Activated CD4-positive, CD25-positive, alpha-beta regulatory T cell treated with anti-CD3 and anti-CD28 coated beads, Interleukin-2, amount 50 U/mL, for 16 hours (primary cell): Measurements from ENCODE around the gene ZNF700.
A peak's percentile ranks its signal among the peaks of the same experiment; 100 is the strongest.
"Not testable (repeated sequence)": the region's sequence is repeated elsewhere in the genome, so short reads cannot be mapped to it uniquely, and the experiment has no call there.

Source experiments
- DNase-seq: peaks from one replicate; pipeline ENCODE4 v3.0.0-alpha.2; 2020; ENCODE audit warnings: low read depth, low spot score

ZNF700 gene

DNA sequence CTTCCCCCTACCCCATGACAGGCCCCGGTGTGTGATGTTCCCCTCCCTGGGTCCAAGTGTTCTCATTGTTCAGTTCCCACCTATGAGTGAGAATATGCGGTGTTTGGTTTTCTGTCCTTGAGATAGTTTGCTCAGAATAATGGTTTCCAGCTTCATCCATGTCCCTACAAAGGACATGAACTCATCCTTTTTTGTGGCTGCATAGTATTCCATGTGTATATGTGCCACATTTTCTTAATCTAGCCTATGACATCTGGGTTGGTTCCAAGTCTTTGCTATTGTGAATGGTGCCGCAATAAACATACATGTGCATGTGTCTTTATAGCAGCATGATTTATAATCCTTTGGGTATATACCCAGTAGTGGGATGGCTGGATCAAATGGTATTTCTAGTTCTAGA is 13.5 kb downstream of the ZNF700 start:
- DNase-seq, result not testable (repeated sequence)

DNA sequence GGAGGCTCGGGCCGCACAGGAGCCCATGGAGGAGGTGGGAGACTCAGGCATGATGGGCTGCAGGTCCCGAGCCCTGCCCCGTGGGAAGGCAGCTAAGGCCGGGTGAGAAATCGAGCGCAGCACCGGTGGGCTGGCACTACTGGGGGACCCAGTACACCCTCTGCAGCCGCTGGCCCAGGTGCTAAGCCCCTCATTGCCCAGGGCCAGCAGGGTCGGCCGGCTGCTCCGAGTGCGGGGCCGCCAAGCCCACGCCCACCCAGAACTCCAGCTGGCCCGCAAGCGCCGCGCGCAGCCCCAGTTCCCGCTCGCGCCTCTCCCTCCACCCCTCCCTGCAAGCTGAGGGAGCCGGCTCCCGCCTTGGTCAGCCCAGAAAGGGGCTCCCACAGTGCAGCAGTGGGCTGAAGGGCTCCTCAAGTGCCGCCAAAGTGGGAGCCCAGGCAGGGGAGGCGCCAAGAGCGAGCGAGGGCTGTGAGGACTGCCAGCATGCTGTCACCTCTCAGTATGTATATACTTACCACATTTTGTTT is 16.5 kb downstream of the ZNF700 start:
- not testable (repeated sequence) for DNase-seq

DNA sequence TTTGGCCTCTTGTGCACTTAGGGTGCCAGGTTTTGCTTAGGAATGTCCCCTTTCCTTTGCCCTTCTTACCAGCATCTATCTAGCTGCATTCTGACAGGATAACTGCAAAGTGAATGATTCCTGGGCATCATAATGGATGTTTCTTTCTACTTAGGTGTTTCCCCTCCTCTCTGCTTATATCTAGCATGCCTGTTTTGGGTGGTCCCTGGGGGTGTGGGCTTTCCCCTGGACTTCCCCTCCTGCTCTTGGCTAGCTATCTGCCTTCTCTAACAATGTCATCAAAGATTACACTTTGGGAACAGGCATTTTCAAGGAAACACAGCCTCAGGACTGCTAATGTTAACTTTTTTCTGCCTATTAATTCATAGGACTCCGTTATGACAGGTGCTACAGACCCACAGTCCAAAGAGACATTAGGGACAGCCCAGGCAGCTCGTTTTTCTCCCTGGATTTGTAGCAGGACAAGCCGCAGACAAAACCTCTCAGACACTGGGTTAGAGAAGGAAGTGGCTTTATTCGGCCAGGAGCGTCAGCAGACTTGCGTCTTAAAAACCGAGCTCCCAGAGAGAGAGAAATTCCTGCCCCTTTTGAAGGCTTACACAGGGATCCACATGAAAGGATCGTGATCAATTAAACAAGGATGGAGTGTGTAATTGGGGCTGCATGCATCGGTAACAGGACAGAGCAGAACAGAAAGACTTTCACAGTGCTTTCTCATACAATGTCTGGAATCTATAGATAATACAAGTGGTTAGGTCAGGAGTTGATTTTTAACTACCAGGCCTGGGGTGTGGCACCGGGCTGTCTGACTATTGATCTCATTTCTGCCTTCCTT is 17.3 kb downstream of the ZNF700 start:
- DNase-seq, result no peak

DNA sequence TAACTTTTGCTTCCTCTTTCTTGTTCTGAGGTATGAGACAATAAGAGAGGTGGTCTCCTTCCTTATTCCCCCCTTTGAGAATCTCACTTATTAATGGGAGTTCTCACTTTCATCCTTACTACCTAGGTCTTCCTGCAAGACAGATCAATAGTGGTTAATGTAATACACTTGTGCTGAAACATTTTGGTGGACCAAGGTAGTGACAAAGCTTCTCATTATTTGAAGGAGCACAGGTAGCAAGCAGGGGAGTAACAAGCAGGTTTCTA is 17.9 kb downstream of the ZNF700 start:
- no peak for DNase-seq

DNA sequence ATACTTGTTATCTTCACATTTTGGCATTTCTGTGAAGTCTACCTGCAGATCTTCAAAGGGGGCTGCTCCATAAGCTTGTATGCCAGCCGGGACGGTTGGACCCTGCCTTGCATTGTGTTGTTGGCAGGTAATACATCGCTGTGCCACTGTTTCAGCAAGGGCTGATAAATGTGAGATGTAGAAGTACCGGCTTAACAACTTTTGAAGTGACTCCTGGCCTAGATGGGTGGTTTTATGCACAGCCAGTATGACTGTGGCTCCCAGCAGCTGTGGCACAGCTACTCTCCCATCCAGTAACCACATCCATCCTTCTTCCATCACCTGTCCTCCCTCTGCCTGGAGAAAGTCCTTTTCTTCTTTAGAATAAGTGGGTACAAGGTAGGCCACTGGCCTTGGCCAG is 19.7 kb downstream of the ZNF700 start:
- no peak for DNase-seq

DNA sequence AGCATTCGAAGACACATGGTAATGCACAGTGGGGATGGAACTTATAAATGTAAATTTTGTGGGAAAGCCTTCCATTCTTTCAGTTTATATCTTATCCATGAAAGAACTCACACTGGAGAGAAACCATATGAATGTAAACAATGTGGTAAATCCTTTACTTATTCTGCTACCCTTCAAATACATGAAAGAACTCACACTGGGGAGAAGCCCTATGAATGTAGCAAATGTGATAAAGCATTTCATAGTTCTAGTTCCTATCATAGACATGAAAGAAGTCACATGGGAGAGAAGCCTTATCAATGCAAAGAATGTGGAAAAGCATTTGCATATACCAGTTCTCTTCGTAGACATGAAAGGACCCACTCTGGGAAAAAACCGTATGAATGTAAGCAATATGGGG is 23.7 kb downstream of the ZNF700 start:
- no peak for DNase-seq

DNA sequence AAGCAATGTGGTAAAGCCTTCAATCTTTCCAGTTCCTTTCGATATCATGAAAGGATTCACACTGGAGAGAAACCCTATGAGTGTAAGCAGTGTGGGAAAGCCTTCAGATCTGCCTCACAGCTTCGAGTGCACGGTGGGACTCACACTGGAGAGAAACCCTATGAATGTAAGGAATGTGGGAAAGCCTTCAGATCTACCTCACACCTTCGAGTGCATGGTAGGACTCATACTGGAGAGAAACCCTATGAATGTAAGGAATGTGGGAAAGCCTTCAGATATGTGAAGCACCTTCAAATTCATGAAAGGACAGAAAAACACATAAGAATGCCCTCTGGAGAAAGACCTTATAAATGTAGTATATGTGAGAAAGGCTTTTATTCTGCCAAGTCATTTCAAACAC is 24.3 kb downstream of the ZNF700 start:
- DNase-seq, result no peak

DNA sequence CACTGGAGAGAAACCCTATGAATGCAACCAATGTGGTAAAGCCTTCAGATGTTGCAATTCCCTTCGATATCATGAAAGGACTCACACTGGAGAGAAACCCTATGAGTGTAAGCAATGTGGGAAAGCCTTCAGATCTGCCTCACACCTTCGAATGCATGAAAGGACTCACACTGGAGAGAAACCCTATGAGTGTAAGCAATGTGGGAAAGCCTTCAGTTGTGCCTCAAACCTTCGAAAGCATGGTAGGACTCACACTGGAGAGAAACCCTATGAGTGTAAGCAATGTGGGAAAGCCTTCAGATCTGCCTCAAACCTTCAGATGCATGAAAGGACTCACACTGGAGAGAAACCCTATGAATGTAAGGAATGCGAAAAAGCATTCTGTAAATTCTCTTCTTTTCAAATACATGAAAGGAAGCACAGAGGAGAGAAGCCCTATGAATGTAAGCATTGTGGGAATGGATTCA is 24.7 kb downstream of the ZNF700 start:
- not testable (repeated sequence) for DNase-seq

DNA sequence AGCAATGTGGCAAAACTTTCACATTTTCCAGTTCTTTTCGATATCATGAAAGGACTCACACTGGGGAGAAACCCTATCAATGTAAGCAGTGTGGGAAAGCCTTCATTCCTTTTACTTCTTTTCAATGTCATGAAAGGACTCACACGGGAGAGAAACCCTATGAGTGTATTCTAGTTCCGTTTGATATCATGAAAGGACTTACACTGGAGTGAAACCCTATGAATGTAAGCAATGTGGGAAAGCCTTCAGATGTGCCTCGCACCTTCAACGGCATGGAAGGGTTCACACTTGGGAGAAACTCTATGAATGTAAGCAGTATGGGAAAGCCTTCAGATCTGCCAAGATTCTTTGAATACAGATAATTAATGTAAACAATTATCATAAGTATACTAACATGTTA is 25.4 kb downstream of the ZNF700 start:
- DNase-seq, result no peak

DNA sequence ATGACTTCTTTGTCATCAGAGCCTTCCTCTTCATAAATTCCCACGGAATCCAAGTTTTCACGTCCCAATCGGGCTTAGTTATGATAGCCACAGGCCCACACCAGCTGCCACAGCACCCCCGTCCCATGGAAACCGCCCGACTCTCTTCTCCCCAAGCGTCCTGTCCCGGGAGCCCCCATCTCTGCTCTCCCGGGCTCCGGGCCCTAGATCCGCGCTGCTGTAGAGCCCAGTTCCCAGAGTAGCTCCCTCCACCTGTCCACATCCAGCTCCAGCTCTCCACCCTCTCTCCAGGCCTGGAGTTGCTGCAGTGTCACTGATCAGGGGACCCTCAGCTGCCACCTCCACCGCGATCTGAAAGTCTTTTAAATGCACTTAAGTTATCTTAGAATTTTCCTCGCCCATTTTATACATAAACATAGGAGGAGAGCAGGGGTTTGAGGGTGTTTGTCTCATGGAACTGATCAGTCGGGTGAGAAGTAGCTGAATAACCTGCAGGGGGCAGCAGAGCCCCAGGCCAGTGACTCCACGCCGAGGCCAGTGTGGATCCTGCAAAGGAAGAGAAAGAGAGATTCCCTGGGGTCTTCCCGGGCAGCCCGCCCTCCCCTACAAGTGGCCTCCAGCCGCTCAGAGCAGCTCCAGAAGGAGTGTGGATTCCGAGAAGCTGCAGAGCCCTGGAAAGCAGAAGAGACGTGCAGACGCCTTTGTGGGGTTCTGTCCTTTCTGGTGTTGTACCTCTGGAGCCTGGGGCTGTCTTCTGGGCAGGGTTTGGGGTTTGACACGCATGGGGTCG is 38.9 kb downstream of the ZNF700 start:
- DNase-seq, result peak; percentile 47

DNA sequence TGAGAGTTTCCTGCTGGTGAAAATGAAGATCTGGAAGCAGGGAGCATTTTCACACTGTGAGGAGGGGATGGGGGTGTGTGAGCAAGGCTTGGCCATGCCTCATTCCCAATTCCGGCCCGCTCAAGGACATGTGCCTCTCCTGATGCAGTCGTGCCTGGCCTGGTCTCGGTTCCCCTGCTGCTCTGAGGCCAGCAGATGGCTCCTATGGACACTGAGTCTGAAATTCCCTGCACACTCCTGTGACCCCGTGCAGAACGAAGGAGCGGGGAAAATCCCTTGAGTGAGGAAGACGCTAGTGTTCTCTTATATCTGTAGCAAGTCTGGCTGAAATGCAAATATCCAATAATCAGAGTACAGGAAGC is 39.6 kb downstream of the ZNF700 start:
- no peak for DNase-seq

DNA sequence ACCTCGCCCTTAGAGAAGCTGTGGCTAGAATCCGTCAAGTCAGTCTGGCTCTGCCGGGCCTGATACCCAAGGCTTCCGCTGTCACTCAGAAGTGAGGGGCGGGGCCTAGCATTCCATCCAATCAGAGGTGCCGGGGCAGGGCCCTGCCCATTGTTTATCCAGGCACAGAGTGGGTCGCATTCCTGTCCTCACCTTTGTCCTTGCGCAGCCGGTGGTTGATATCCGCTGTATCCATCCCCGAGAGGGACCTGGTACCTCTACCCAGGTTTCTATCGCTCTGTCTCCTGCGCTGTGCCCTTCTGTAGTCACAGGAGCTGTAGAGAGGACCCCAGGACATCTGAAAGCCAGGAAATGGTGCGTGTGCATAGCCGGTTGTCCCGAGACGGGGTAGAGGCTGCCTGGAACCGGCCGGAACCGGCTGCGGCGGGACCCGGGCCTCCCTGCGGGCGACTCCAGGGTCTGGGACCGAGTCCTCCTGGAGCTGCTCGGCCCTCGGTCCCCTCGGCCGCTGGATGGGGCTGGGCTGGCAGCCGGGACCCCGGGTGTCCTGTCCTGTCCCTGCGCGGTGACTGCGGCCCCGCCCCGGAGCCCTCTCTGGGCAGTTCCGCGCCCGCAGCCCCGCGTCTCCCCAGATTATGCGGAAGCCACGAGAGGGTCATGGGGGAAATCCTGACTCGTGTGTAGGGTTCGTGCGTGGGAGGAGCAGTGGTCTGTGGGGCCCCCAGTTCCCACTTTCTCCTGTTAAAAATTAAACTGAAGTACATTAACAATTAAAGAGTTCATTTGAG is 40.1 kb downstream of the ZNF700 start, which contains the start of gene ZNF763:
Gene ZNF763, plus strand, starts transcription at position 183 of the 788 bp plus-strand sequence. Its CDS starts 169 bp downstream, at position 352.
- peak; percentile 70 for DNase-seq

DNA sequence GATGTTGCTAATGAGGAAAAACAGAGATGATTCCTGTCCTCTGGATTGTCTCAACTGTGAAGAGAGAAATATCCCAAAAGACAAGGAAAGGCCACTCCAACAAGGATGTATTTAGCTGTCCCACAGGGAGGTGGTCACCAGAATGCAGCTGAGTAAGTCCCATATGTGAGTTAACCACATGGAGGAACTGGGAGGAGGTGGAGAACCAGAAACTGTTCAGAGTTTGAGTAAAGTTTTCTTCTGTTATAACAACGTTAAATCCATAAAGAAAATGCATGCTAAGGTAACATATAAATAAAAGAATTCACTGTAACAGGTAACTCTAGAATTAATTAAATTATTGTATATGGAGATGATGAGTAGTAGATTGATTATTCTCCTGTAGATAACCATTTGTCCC is 45.3 kb downstream of the ZNF700 start:
- DNase-seq, result no peak

DNA sequence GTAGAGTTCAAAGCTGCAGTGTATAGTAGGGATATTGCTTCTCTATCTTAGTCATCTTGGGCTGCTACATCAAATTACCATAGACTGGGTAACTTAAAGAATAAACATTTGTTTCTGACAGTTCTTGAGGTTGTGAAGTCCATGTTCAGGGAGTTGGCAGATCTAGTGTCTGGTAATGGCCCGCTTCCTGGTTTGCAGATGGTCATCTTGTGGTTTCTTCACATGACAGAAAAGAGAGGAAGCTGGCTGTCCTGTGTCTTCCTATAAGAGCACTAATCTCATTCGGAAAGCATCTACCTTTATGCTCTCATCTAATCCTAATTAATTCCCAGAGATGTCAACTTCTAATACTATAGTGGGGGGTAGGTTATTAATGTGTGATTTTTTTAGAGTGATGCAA is 46.1 kb downstream of the ZNF700 start:
- DNase-seq, result no peak

DNA sequence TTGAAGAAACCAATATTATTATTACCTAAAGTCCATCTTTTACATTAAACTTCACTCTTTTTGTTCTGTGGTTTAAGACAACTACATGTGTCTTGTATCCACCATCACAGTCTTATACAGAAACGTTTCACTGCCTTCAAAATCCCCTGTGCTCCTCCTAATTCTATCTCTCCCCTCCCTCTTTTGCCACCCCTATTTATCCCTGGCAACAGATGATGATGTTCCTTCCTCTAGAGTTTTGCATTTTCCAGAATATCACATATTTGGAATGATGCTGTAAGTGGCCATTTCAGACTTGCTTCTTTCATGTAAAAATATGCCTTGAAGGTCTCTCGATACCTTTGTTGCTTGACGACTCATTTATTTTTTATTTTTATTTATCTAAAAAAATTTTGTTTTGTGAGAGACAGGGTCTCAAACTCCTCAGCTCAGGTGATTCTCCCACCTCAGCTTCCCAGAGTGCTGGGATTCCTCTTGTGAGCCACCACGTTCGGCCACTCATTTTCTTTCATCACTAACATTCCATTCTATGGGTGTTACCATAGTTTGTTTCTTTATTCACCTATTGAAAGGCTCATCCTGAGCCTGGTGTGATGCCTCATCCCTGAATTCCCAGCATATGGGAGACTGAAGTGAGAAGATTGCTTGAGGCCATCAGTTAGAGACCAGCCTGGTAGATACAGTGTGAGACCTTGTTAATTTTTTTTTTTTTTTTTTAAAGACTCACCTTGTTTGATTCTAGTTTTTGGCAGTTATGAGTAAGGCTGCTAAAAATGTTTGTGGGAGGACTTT is 48.3 kb downstream of the ZNF700 start:
- no peak for DNase-seq

DNA sequence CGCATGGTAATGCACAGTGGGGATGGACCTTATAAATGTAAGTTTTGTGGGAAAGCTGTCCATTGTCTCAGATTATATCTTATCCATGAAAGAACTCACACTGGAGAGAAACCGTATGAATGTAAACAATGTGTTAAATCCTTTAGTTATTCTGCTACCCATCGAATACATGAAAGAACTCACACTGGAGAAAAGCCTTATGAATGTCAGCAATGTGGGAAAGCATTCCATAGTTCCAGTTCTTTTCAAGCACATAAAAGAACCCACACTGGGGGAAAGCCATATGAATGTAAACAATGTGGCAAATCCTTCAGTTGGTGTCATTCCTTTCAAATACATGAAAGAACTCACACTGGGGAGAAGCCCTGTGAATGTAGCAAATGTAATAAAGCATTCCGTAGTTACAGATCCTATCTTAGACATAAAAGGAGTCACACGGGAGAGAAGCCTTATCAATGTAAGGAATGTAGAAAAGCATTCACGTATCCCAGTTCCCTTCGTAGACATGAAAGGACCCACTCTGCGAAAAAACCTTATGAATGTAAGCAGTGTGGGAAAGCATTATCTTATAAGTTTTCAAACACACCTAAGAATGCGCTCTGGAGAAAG is 53.7 kb downstream of the ZNF700 start:
- no peak for DNase-seq

DNA sequence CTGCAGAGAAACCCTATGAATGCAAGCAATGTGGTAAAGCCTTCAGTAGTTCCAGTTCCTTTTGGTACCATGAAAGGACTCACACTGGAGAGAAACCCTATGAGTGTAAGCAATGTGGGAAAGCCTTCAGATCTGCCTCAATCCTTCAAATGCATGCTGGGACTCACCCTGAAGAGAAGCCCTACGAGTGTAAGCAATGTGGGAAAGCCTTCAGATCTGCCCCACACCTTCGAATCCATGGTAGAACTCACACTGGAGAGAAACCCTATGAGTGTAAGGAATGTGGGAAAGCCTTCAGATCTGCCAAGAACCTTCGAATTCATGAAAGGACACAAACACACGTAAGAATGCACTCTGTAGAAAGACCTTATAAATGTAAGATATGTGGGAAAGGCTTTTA is 54.6 kb downstream of the ZNF700 start:
- no peak for DNase-seq

DNA sequence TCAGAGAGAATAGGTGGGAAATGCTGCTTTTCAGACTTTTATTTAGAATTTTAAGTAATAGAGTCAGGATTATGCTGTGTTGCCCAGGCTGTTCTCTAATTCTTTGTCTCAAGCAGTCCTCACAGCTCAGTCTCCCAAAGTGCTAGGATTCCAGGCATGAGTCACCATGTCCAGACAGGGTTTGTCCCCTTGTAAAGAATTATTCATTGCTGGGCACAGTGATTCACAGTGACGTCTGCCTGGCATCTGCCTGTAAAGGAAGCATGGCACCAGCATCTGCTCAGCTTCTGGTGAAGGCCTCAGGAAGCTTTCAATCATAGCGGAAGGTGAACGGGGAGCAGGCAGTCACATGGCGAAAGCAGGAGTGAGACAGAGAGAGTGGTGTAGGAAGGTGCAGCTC is 57.6 kb downstream of the ZNF700 start:
- no peak for DNase-seq

DNA sequence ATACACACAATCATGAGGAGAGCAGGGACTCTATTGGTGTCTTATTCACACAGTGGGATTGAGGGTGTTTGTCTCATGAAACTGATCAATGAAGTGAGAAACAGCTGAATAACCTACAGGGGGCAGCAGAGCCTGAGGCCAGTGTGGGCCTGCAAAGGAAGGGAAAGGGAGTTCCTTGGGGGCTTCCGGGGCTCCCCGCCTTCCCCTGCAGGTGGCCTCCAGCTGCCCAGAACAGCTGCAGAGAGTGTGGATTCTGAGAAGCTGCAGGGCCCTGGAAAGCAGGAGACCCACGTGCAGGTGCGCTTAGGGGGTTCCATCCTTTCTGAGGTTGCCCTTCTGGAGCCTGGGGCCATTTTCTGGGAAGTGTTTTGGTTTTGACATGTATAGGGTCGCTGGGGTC is 60.1 kb downstream of the ZNF700 start:
- no peak for DNase-seq

DNA sequence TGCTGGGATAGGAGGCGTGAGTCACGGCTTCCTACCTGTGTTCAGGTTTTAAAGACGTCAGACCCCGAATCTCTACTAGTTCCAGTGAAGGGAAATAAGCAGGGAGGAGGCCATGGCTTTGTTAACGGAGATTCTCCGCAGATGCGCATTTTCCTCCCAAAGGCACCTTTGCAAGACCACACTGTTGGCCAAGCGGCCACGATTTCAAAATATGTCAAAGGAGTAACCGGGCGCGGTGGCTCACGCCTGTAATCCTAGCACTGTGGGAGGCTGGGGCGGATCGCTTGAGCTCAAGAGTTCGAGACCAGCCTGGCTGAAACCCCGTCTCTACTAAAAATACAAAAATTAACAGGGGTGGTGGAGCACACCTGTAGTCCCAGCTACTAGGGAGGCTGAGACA is 61.8 kb downstream of the ZNF700 start:
- no peak for DNase-seq
